PC-9 (cell line): ENCODE data around the gene MAP2K1.
"Not testable (repeated sequence)": the region's sequence is repeated elsewhere in the genome, so short reads cannot be mapped to it uniquely, and the experiment has no call there.

Experiments used
- CTCF ChIP-seq: fragments of 200-600 bp; sonication (generic); conservative IDR thresholded peaks from 2 replicates; pipeline ENCODE4 v1.6.1; 2017; ENCODE audit warnings: mixed run types, antibody characterized with exemption, mild to moderate bottlenecking, moderate library complexity
- EZH2 ChIP-seq: fragments of 200-600 bp; sonication (generic); IDR thresholded peaks from 2 replicates; pipeline ENCODE4 v1.8.0; 2017; ENCODE audit warnings: antibody characterized with exemption, low read depth

- not testable (repeated sequence) for TF ChIP-seq CTCF, EZH2
Measured at GRCh38 chr15:66503041-66503648, 116.4 kb downstream of the MAP2K1 start.
